Esophagus squamous epithelium (tissue), 5 donors: ENCODE data around the gene CALY. TPM values are rescaled to one million over a fixed set of nuclear protein-coding genes. Genes with fewer than 3 reads are reported as not detected.

ENCODE experiments used
- DNase-seq: peaks from one replicate; lab custom pipeline; 2025; lab: John Stamatoyannopoulos, UW
- H3K27ac ChIP-seq, 4 donors: fragments of 200-600 bp; sonication (generic); one replicate each; pipeline ENCODE4 v1.5.1; 2016 to 2019; ENCODE audit warnings: mild to moderate bottlenecking in 1 of 4
- H3K27me3 ChIP-seq, 4 donors: fragments of 200-600 bp; sonication (generic); 1 replicate in 3 of 4; 2 replicates in 1 of 4; pipeline versions ENCODE4 v1.5.1 to v1.6.0; 2017 to 2021; ENCODE audit warnings: antibody characterized with exemption in 1 of 4
- H3K36me3 ChIP-seq, 3 donors: fragments of 200-600 bp; sonication (generic); one replicate each; pipeline ENCODE4 v1.5.1; 2016 to 2019
- H3K4me1 ChIP-seq, 3 donors: fragments of 200-600 bp; sonication (generic); one replicate each; pipeline ENCODE4 v1.5.1; 2017 to 2019
- H3K4me3 ChIP-seq, 4 donors: fragments of 200-600 bp; sonication (generic); 1 replicate in 3 of 4; 2 replicates in 1 of 4; pipeline ENCODE4 v1.5.1; 2016 to 2019; ENCODE audit warnings: mild to moderate bottlenecking in 2 of 4, moderate library complexity in 1 of 4
- H3K9me3 ChIP-seq, 3 donors: fragments of 200-600 bp; sonication (generic); one replicate each; pipeline ENCODE4 v1.5.1; 2016 to 2019
- POLR2A ChIP-seq, 4 donors: fragments of 450-650 bp; IDR thresholded peaks; one replicate each; pipeline ENCODE4 v1.6.1; 2017; ENCODE audit warnings: antibody characterized with exemption in 4 of 4, mild to moderate bottlenecking in 4 of 4, moderate library complexity in 3 of 4
- WGBS, 2 donors: methylation state at CpG; one replicate each; pipeline ENCODE4 v1.1.5; 2018; 5-methylcytosine and 5-hydroxymethylcytosine counted together
- intact Hi-C: fragments of 100-400 bp; cut with DNase I; formaldehyde crosslinking; loops from one replicate; pipeline ENCODE4 v1.15.0; 2022
- total RNA-seq, 4 donors: library from RNA; depleted of rRNA; stranded (reverse); fragments of >200 nt; gene quantifications; one replicate each; pipeline ENCODE4 v1.1.0, GENCODE V29; 2016
- TF ChIP-seq, protein P1 (sequence below), 6 experiments: fragments of 450-650 bp in 4 of 6; fragments of 200-600 bp in 2 of 6; sonication (generic) in 2 of 6; IDR thresholded peaks; one replicate each; pipeline ENCODE4 v1.5.1; 2016 to 2019; ENCODE audit warnings: antibody characterized with exemption in 6 of 6, mild to moderate bottlenecking in 4 of 6, moderate library complexity in 4 of 6
- donor health status: DM: yes; HTN: yes; CAD: no.

The CALY gene
- total RNA-seq, 4 donors from 2014 or later = not detected

DNA sequence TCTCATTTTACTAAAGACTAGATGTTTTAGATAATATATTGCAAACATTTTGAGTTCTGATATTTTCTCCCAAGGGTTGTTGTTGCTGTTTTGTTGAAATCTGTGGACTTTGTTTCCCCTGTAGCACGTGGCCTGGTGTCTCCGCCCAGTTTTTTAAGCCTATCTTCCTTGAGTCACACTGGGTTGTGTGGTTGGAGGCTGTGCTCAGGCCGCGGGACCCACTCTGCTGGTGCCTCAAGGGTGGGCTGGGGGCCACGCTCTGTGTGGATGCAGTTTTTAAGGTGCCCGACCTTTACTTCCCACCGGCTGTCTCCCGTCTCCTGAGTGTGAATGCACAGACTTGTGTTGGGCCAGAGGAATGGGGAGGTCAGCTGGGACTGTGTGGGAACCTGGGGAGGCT, 6.2 kb upstream of the CALY start:
- Histone ChIP-seq H3K36me3 (no peaks in the 10 kb centered on the region), H3K27me3 (peaks cover 0 to 98% (median 0%) of the 10 kb centered on the region in 4 donors), H3K4me3 (no peak overlapping the region), H3K4me1 (peaks cover 0 to 7% (median 0%) of the 10 kb centered on the region in 3 donors), H3K9me3 (no peaks in the 10 kb centered on the region), H3K27ac (no peak overlapping the region)
- WGBS, 2 donors = 80% methylated on average over 1 to 3 of the region's 8 CpGs
- TF ChIP-seq POLR2A (IDR thresholded peaks at IDR 0.05) = no peak
- intact Hi-C loops = no loop called here
- DNase-seq = no peak

DNA sequence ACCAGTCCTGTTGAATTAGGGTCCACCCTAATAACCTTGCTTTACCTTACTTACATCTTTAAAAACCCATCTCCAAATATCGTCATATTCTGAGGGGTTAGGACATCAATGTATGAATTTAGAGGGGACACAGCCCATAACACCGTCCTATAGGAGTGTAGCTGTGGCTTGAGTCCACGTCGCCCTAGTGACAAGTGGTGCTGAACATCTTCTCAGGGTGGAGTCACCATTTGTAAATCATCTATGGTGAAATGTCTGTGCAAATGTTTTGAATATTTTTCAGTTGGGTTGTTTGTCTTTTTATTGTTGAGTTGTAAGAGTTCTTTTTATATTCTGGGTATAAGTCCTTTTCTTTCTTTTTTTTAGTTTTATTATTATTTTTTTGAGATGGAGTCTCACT, 5.3 kb upstream of the CALY start:
- no peak overlapping the region for H3K4me3 ChIP-seq
- TF ChIP-seq POLR2A (IDR thresholded peaks at IDR 0.05) = no peak
- TF ChIP-seq, protein P1, sequence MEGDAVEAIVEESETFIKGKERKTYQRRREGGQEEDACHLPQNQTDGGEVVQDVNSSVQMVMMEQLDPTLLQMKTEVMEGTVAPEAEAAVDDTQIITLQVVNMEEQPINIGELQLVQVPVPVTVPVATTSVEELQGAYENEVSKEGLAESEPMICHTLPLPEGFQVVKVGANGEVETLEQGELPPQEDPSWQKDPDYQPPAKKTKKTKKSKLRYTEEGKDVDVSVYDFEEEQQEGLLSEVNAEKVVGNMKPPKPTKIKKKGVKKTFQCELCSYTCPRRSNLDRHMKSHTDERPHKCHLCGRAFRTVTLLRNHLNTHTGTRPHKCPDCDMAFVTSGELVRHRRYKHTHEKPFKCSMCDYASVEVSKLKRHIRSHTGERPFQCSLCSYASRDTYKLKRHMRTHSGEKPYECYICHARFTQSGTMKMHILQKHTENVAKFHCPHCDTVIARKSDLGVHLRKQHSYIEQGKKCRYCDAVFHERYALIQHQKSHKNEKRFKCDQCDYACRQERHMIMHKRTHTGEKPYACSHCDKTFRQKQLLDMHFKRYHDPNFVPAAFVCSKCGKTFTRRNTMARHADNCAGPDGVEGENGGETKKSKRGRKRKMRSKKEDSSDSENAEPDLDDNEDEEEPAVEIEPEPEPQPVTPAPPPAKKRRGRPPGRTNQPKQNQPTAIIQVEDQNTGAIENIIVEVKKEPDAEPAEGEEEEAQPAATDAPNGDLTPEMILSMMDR (IDR thresholded peaks at IDR 0.05) = no peak
- H3K36me3 ChIP-seq = no peaks in the 10 kb centered on the region
- no peak overlapping the region for H3K27ac ChIP-seq
- WGBS, 2 donors = 74 to 78% methylated on average over 4 of the region's 4 CpGs
- DNase-seq = no peak
- intact Hi-C loops = no loop called here
- peaks cover 0 to 98% (median 4%) of the 10 kb centered on the region in 4 donors for H3K27me3 ChIP-seq
- no peaks in the 10 kb centered on the region for H3K9me3 ChIP-seq
- H3K4me1 ChIP-seq = peaks cover 0 to 2% (median 0%) of the 10 kb centered on the region in 3 donors

DNA sequence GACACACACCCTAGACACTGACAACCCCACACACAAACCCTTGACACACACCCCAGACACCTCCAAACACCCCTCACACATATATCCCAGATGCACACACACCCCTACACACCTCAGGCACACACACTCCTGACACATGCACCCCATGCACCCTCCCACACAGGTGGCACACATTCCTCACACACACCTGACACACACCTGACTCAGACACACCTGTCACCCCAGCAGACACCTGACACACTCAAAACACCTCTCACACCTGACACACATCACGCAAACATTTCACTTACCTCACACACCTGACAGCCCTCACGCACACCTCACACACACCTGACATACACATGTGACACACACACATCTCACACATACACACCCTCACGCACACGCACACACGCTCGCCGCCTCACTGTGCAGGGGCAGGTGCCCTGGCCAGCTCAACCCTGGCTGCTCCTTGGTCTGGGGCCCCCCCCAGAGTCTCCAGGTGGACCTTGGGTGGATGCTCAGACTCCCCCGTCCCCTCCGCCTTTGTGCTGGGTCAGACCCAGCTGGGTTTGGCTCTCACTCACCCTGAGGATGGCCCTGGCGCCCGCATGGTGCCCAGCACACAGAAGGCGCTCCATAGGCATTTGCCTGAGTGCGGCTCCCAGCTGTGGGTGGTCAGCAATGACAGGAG, 3.1 kb upstream of the CALY start:
- Histone ChIP-seq H3K27me3 (peaks cover 8 to 98% (median 24%) of the 10 kb centered on the region in 4 donors), H3K4me3 (no peak overlapping the region), H3K9me3 (no peaks in the 10 kb centered on the region), H3K36me3 (no peaks in the 10 kb centered on the region), H3K4me1 (peaks cover 18 to 22% (median 18%) of the 10 kb centered on the region in 3 donors), H3K27ac (no peak overlapping the region)
- no peak for DNase-seq
- intact Hi-C loops = no loop called here
- TF ChIP-seq, protein P1 (IDR thresholded peaks at IDR 0.05) = no peak
- no peak for TF ChIP-seq POLR2A (IDR thresholded peaks at IDR 0.05)
- 85 to 96% methylated on average over 9 to 10 of the region's 13 CpGs for WGBS, 2 donors

DNA sequence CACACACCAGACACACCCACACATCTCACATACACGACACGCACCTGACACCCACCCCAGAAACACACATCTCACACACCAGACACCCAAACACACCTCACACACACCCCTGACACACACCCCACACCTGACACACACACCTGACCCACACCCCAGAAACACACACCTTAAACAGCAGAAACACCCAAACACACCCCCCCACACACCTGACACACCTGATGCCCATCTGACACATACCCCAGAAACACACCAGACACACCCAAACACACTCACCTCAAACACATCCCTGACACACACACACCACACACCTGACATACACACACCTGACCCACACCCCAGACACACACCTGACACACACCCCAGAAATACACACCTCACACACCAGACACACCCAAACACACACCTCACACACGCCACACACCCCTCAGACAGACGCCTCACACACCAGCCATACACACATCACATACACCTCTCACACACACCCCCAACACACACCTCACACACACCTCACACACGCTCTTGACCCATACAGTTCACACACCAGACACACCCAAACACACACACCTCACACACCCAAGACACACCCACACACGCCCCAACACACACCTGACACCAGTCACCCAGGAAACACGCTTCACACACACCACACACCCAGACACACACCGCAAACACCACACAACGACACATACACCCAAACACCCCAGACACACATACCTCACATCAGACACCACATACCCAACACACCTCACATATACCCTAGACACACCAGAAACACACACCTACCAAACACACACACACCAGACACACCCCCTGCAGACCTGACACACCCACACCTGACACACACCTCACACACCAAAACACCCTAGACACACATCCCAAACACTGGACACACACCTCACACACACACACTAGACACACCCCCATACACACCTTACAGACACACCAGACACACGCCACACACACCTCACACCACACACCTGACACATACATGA, 1.7 kb upstream of the CALY start:
- TF ChIP-seq POLR2A (IDR thresholded peaks at IDR 0.05) = no peak
- TF ChIP-seq, protein P1 (IDR thresholded peaks at IDR 0.05) = no peak
- intact Hi-C loops = no loop called here

DNA sequence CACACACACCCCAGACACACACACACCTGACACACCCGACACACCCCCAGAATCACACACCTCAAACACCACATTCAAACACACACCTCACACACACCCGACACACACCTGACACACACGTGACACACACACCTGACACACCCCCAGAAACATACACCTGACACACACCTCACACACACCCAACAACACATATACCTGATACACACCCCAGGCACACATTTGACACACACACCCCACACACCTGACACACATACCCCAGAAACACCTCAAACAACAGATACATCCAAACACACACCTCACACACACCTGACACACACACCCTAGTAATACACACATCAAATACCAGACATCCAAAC, 652 bp upstream of the CALY start:
- H3K27me3 ChIP-seq = peaks cover 8 to 92% (median 26%) of the 10 kb centered on the region in 4 donors
- TF ChIP-seq POLR2A (IDR thresholded peaks at IDR 0.05) = no peak
- TF ChIP-seq, protein P1 (IDR thresholded peaks at IDR 0.05) = no peak
- no peaks in the 10 kb centered on the region for H3K9me3 ChIP-seq
- 81% methylated on average over 3 of the region's 3 CpGs for WGBS, 2 donors
- H3K27ac ChIP-seq = no peak overlapping the region
- peaks cover 18 to 25% (median 18%) of the 10 kb centered on the region in 3 donors for H3K4me1 ChIP-seq
- DNase-seq = no peak
- H3K36me3 ChIP-seq = no peaks in the 10 kb centered on the region
- intact Hi-C loops = no loop called here
- no peak overlapping the region for H3K4me3 ChIP-seq

More for the DNA sequence above, 1.7 kb upstream of the CALY start:
- no peaks in the 10 kb centered on the region for H3K9me3 ChIP-seq
- H3K4me3 ChIP-seq = no peak overlapping the region
- no peak overlapping the region for H3K27ac ChIP-seq
- H3K36me3 ChIP-seq = no peaks in the 10 kb centered on the region
- WGBS, 2 donors = 71 to 75% methylated on average over 10 of the region's 10 CpGs
- DNase-seq = no peak
- peaks cover 18 to 25% (median 18%) of the 10 kb centered on the region in 3 donors for H3K4me1 ChIP-seq
- peaks cover 8 to 92% (median 26%) of the 10 kb centered on the region in 4 donors for H3K27me3 ChIP-seq
